Peyer's patch (tissue), 4 donors: ENCODE data around the gene RPL19.

ENCODE experiments used
- POLR2A ChIP-seq, 2 donors: fragments of 450-650 bp; IDR thresholded peaks; one replicate each; pipeline ENCODE4 v1.5.1; 2017; ENCODE audit warnings: antibody characterized with exemption in 2 of 2, mild to moderate bottlenecking in 2 of 2, moderate library complexity in 2 of 2
- TF ChIP-seq, protein P1 (sequence below), 6 experiments: fragments of 450-650 bp in 4 of 6; fragments of 200-600 bp in 2 of 6; sonication (generic) in 1 of 6; IDR thresholded peaks; one replicate each; pipeline ENCODE4 v1.5.1; 2017 to 2019; ENCODE audit warnings: antibody characterized with exemption in 6 of 6, mild to moderate bottlenecking in 3 of 6, moderate library complexity in 1 of 6

DNA sequence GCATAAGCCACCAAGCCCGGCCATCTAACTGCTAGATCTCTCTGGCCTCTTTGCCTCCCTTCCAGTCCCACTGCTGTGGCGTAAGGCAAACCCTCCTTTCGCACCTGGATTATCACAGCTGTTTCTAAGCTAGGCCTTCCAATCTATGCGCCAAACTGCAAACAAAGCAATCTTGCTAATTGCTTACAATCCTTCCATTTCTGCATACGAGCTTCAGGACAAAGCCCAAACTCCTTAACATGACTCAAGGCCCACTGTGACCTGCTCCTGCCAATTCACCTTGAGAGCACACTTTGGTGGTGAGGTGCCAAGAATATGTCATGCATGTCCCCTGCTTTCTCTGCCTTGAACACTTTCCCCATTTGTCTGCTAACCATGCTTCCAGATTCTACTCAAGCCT, 28.1 kb upstream of the RPL19 start:
- TF ChIP-seq POLR2A (IDR thresholded peaks at IDR 0.05), result no peak
- TF ChIP-seq, protein P1, sequence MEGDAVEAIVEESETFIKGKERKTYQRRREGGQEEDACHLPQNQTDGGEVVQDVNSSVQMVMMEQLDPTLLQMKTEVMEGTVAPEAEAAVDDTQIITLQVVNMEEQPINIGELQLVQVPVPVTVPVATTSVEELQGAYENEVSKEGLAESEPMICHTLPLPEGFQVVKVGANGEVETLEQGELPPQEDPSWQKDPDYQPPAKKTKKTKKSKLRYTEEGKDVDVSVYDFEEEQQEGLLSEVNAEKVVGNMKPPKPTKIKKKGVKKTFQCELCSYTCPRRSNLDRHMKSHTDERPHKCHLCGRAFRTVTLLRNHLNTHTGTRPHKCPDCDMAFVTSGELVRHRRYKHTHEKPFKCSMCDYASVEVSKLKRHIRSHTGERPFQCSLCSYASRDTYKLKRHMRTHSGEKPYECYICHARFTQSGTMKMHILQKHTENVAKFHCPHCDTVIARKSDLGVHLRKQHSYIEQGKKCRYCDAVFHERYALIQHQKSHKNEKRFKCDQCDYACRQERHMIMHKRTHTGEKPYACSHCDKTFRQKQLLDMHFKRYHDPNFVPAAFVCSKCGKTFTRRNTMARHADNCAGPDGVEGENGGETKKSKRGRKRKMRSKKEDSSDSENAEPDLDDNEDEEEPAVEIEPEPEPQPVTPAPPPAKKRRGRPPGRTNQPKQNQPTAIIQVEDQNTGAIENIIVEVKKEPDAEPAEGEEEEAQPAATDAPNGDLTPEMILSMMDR (IDR thresholded peaks at IDR 0.05), result no peak
